Esophagus muscularis mucosa (tissue), 4 donors: ENCODE data around the gene AIFM3. TPM values are rescaled to one million over a fixed set of nuclear protein-coding genes. Genes with fewer than 3 reads are reported as not detected.

ENCODE experiments used
- DNase-seq: peaks from one replicate; pipeline ENCODE4 v3.0.0-alpha.2; 2017; ENCODE audit errors: extremely low spot score
- H3K27ac ChIP-seq, 4 donors: fragments of 200-600 bp; sonication (generic); replicated peaks in 1 of 4; 1 replicate in 3 of 4; 2 replicates in 1 of 4; pipeline ENCODE4 v1.5.1; 2016 to 2019; ENCODE audit warnings: mild to moderate bottlenecking in 1 of 4
- H3K27me3 ChIP-seq, 4 donors: fragments of 200-600 bp; sonication (generic); one replicate each; pipeline versions ENCODE4 v1.5.1 to v1.6.0; 2016 to 2019
- H3K36me3 ChIP-seq, 4 donors: fragments of 200-600 bp; sonication (generic); one replicate each; pipeline ENCODE4 v1.5.1; 2016 to 2019
- H3K4me1 ChIP-seq, 4 donors: fragments of 200-600 bp; sonication (generic); one replicate each; pipeline ENCODE4 v1.5.1; 2016 to 2019
- H3K4me3 ChIP-seq, 4 donors: fragments of 200-600 bp; sonication (generic); 1 replicate in 2 of 4; 2 replicates in 2 of 4; pipeline ENCODE4 v1.5.1; 2016 to 2019; ENCODE audit warnings: mild to moderate bottlenecking in 4 of 4, moderate library complexity in 1 of 4
- H3K9me3 ChIP-seq, 4 donors: fragments of 200-600 bp; sonication (generic); 1 replicate in 3 of 4; 2 replicates in 1 of 4; pipeline ENCODE4 v1.5.1; 2016 to 2019
- CTCF ChIP-seq, 3 experiments: fragments of 200-600 bp in 2 of 3; fragments of 450-650 bp in 1 of 3; sonication (generic) in 2 of 3; IDR thresholded peaks; one replicate each; pipeline ENCODE4 v1.5.1; 2017 to 2019; ENCODE audit warnings: antibody characterized with exemption in 3 of 3, mild to moderate bottlenecking in 2 of 3, moderate library complexity in 1 of 3
- EP300 ChIP-seq: sonication (generic); formaldehyde crosslinking; IDR thresholded peaks from one replicate; pipeline ENCODE4 v1.6.1; 2017; ENCODE audit warnings: antibody characterized with exemption
- POLR2A ChIP-seq: fragments of 450-650 bp; IDR thresholded peaks from one replicate; pipeline ENCODE4 v1.6.1; 2017; ENCODE audit warnings: antibody characterized with exemption, moderate library complexity, mild to moderate bottlenecking, low read depth
- POLR2AphosphoS5 ChIP-seq, 2 donors: sonication (generic); formaldehyde crosslinking; IDR thresholded peaks; one replicate each; pipeline ENCODE4 v1.6.1; 2017; ENCODE audit warnings: antibody characterized with exemption in 2 of 2
- WGBS: methylation state at CpG from one replicate; pipeline ENCODE4 v1.1.5; 2018; 5-methylcytosine and 5-hydroxymethylcytosine counted together
- intact Hi-C: fragments of 100-400 bp; cut with DNase I; formaldehyde crosslinking; loops from one replicate; pipeline ENCODE4 v1.15.1; 2023
- total RNA-seq, 4 donors: library from RNA; depleted of rRNA; stranded (reverse); fragments of >200 nt; gene quantifications; one replicate each; pipeline versions ENCODE4 v1.1.0 to v1.2.1, GENCODE V29; 2016

Gene AIFM3
- total RNA-seq, 4 donors from 2014 or later = 0.92 to 1.7 (median 1.4) TPM

DNA sequence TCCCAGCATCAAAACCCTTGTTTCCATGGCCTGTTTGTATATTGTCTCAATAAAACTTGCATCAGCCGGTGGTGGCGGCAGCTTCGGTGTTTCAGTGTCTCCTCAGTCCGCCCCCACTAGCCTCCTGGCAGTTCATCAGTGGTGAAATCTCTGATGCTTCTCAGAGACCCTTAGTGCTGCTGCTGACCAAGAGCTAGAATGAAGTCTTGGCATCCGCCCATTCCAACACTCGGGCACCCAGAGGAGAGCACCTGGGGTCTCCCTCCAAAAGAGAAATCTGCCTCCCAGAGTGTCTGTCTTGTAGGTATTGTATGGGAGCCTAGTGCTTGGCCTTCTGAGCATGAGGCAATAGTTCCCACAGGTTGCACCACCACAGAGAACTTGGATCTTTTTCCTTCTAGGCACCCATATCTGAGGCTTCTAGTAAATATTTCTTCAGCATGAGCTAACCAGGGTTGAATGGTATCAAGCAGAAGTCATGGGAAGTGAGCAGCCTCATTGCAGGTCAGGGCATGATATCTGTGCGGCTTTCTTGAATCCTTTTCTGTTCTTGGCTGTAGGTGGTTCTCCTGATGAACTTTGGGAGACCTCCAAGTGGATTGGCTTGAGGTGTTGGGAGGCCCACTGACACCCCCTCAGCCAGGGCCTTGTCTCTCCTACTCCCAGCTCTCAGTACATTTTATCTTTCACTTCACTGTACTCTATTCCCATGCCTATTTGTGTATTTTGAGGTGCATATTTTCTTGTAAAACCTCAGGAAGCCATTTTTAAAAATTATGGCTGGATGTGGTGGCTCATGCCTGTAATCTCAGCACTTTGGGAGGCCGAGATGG, 13.2 kb upstream of the AIFM3 start:
- Histone ChIP-seq H3K36me3 (peaks cover 14 to 44% (median 40%) of the 10 kb centered on the region in 4 donors), H3K9me3 (no peaks in the 10 kb centered on the region), H3K4me1 (peaks cover 13 to 31% (median 20%) of the 10 kb centered on the region in 4 donors), H3K27me3 (no peaks in the 10 kb centered on the region), H3K4me3 (no peak overlapping the region), H3K27ac (no peak overlapping the region)
- intact Hi-C loops = no loop called here
- TF ChIP-seq EP300 = no peak
- TF ChIP-seq POLR2A = no peak
- TF ChIP-seq POLR2AphosphoS5 (IDR thresholded peaks at IDR 0.05) = peak in 1 of 2 donors; percentile 11
- TF ChIP-seq CTCF (IDR thresholded peaks at IDR 0.05) = no peak
- 90% methylated on average over 8 of the region's 8 CpGs for WGBS
- no peak for DNase-seq

- Histone ChIP-seq H3K27ac (no peak overlapping the region), H3K36me3 (peaks cover 11 to 28% (median 26%) of the 10 kb centered on the region in 4 donors), H3K4me1 (peaks cover 13 to 32% (median 20%) of the 10 kb centered on the region in 4 donors), H3K9me3 (no peaks in the 10 kb centered on the region), H3K27me3 (no peaks in the 10 kb centered on the region), H3K4me3 (no peak overlapping the region)
- intact Hi-C loops = no loop called here
- DNase-seq = no peak
- TF ChIP-seq POLR2AphosphoS5 (IDR thresholded peaks at IDR 0.05) (no peak), POLR2A (no peak), CTCF (IDR thresholded peaks at IDR 0.05) (no peak)
- 87% methylated on average over 4 of the region's 7 CpGs for WGBS
These were observed 11.5 kb upstream of the AIFM3 start for GRCh38 chr22:20955548-20955947.

GRCh38 chr22:20956258-20957101, 10.6 kb upstream of the AIFM3 start:
- Histone ChIP-seq H3K27me3 (no peaks in the 10 kb centered on the region), H3K4me1 (peaks cover 13 to 32% (median 20%) of the 10 kb centered on the region in 4 donors), H3K27ac (peak overlapping the region; percentile 35 to 63 (median 46)), H3K36me3 (peaks cover 3 to 19% (median 17%) of the 10 kb centered on the region in 4 donors), H3K4me3 (peak overlapping the region; percentile 61 to 79 (median 72)), H3K9me3 (no peaks in the 10 kb centered on the region)
- no peak for TF ChIP-seq CTCF (IDR thresholded peaks at IDR 0.05)
- TF ChIP-seq POLR2AphosphoS5 (IDR thresholded peaks at IDR 0.05) = no peak
- no peak for TF ChIP-seq EP300
- no peak for TF ChIP-seq POLR2A
- intact Hi-C loops = no loop called here
- no peak for DNase-seq
- 57% methylated on average over 18 of the region's 27 CpGs for WGBS

DNA sequence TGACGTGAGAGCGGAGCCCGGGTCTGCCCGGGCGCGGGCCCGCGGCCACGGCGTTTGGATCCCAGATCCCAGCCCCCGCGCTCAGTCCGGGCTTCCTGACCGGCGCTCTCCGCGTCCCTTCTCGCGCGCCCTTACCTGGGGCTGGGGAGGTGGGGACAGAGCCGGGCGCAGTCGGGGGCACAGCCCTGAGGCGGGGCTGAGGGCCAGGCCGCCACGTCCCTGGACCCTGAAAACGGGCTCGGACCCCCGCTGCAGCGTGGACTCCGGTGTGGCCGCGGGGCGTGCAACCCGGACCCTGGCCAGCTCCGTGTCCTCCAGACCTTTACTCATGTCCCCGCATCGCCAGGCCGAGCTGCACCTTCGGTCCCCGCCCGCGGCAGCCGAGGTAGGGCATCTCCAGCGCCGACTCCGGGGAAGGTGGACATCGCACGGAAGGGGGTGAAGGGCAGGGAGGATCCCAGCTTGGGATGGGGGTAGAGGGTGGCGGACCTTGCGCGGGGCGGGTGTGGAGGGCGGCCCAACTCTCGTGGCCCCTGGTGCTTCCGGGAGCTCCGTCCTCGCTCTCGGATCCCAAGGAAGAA, 9.9 kb upstream of the AIFM3 start:
- Histone ChIP-seq H3K9me3 (no peaks in the 10 kb centered on the region), H3K36me3 (peaks cover 0 to 13% (median 10%) of the 10 kb centered on the region in 4 donors), H3K27me3 (no peaks in the 10 kb centered on the region), H3K27ac (peak overlapping the region; percentile 35 to 63 (median 46)), H3K4me3 (peak overlapping the region; percentile 61 to 79 (median 72)), H3K4me1 (peaks cover 13 to 32% (median 20%) of the 10 kb centered on the region in 4 donors)
- 1% methylated on average over 14 of the region's 59 CpGs for WGBS
- TF ChIP-seq POLR2A = no peak
- TF ChIP-seq POLR2AphosphoS5 (IDR thresholded peaks at IDR 0.05) = no peak
- TF ChIP-seq EP300 = no peak
- no peak for TF ChIP-seq CTCF (IDR thresholded peaks at IDR 0.05)
- intact Hi-C loops = no loop called here
- DNase-seq = no peak
